Upper lobe of left lung (tissue), 4 donors: ENCODE data around the gene KRTAP10-4.

Experiments used
- EP300 ChIP-seq, 4 donors: sonication (generic); formaldehyde crosslinking; IDR thresholded peaks; one replicate each; pipeline ENCODE4 v1.5.1; 2017; ENCODE audit warnings: antibody characterized with exemption in 4 of 4, control low read depth in 2 of 4
- POLR2A ChIP-seq, 4 donors: fragments of 450-650 bp; IDR thresholded peaks; one replicate each; pipeline ENCODE4 v1.5.1; 2016 to 2017; ENCODE audit warnings: antibody characterized with exemption in 4 of 4, mild to moderate bottlenecking in 2 of 4
- POLR2AphosphoS5 ChIP-seq, 2 donors: sonication (generic); formaldehyde crosslinking; IDR thresholded peaks; one replicate each; pipeline ENCODE4 v1.5.1; 2017; ENCODE audit warnings: antibody characterized with exemption in 2 of 2
- TF ChIP-seq, protein P1 (sequence below), 6 experiments: fragments of 450-650 bp in 4 of 6; fragments of 200-600 bp in 2 of 6; sonication (generic) in 2 of 6; IDR thresholded peaks; one replicate each; pipeline ENCODE4 v1.5.1; 2016 to 2019; ENCODE audit warnings: antibody characterized with exemption in 6 of 6

DNA sequence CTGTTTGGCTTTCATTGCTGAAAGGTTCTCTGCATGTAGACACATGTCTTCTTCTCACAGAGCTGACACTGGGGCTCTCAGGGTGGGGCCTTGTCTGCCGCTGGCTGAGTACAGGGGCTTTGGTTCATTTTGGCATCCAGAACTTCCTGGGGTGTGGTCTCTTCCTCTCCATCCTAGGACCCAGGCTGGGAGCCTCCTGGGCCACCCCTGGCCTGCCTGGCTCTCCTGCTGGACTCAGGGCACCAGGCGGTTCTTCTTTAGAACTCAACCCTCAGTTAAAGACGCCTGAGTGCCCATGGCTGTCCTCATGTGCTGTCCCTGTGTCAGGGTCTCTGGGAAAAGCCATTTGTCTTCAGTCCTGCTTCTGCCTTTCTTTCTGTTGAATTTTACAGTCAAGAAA lies 12.4 kb downstream of the KRTAP10-4 start:
- TF ChIP-seq, protein P1, sequence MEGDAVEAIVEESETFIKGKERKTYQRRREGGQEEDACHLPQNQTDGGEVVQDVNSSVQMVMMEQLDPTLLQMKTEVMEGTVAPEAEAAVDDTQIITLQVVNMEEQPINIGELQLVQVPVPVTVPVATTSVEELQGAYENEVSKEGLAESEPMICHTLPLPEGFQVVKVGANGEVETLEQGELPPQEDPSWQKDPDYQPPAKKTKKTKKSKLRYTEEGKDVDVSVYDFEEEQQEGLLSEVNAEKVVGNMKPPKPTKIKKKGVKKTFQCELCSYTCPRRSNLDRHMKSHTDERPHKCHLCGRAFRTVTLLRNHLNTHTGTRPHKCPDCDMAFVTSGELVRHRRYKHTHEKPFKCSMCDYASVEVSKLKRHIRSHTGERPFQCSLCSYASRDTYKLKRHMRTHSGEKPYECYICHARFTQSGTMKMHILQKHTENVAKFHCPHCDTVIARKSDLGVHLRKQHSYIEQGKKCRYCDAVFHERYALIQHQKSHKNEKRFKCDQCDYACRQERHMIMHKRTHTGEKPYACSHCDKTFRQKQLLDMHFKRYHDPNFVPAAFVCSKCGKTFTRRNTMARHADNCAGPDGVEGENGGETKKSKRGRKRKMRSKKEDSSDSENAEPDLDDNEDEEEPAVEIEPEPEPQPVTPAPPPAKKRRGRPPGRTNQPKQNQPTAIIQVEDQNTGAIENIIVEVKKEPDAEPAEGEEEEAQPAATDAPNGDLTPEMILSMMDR (IDR thresholded peaks at IDR 0.05): no peak
- TF ChIP-seq POLR2A (IDR thresholded peaks at IDR 0.05) (no peak), POLR2AphosphoS5 (IDR thresholded peaks at IDR 0.05) (no peak), EP300 (IDR thresholded peaks at IDR 0.05) (no peak)
